IMR-90 (cell line): ENCODE measurements around the gene PLSCR3. TPM values are rescaled to one million over a fixed set of nuclear protein-coding genes. Genes with fewer than 3 reads are reported as not detected.
A peak's percentile ranks its signal among the peaks of the same experiment; 100 is the strongest.

Experiments
- ATAC-seq: fragments of 200-7000 bp; cut with Tn5 transposase; 2 replicates; pipeline ENCODE4 v1.9.1; 2020; ENCODE audit warnings: low read depth, mild to moderate bottlenecking, moderate library complexity
- BruUV-seq: library from RNA; stranded (reverse); fragments of 400-500 nt; replicated peaks from 2 replicates; lab custom pipeline; 2021; lab: Mats Ljungman, UMichigan
- CTCF ChIA-PET: fragments of 300-600 bp; formaldehyde crosslinking; extraction: SDS; loops from one replicate; lab custom pipeline; 2021; ENCODE audit warnings: antibody characterized with exemption; lab: Yijun Ruan, JAX
- POLR2A ChIA-PET: fragments of 300-600 bp; sonication (Branson Sonifier 250); formaldehyde crosslinking; loops from one replicate; lab custom pipeline; 2022; ENCODE audit warnings: antibody characterized with exemption; ENCODE audit not compliant: unreplicated experiment; lab: Charles Lee
- DNase-seq: peaks from one replicate; pipeline ENCODE4 v3.0.0; 2013
- H2AFZ ChIP-seq: replicated peaks from 2 replicates; pipeline ENCODE3; 2013; ENCODE audit warnings: low read length, mild to moderate bottlenecking; ENCODE audit not compliant: poor library complexity
- H2AK5ac ChIP-seq: 2 replicates; pipeline ENCODE4 v1.6.1; 2013; ENCODE audit warnings: low read depth, low read length, inconsistent platforms
- H2AK9ac ChIP-seq: replicated peaks from 2 replicates; pipeline ENCODE3; 2013; ENCODE audit warnings: mild to moderate bottlenecking, low read depth, low read length, moderate library complexity; ENCODE audit not compliant: poor library complexity
- H2BK120ac ChIP-seq: 2 replicates; pipeline ENCODE4 v1.6.1; 2013; ENCODE audit warnings: low read depth, low read length, inconsistent platforms
- H2BK15ac ChIP-seq: 3 replicates; pipeline ENCODE4 v1.6.1; 2013; ENCODE audit warnings: low read depth, low read length, inconsistent platforms
- H2BK20ac ChIP-seq: 2 replicates; pipeline ENCODE4 v1.6.1; 2013; ENCODE audit warnings: low read depth, mild to moderate bottlenecking, inconsistent platforms, low read length, moderate library complexity
- H2BK5ac ChIP-seq: 2 replicates; pipeline ENCODE4 v1.6.1; 2013; ENCODE audit warnings: mild to moderate bottlenecking, low read depth, low read length, inconsistent platforms; ENCODE audit not compliant: poor library complexity, severe bottlenecking
- H3K14ac ChIP-seq: replicated peaks from 2 replicates; pipeline ENCODE4 v1.6.1; 2013; ENCODE audit warnings: low read depth, low read length, inconsistent platforms
- H3K18ac ChIP-seq: 2 replicates; pipeline ENCODE4 v1.6.1; 2013; ENCODE audit warnings: low read depth, low read length, control low read depth
- H3K23ac ChIP-seq: 2 replicates; pipeline ENCODE4 v1.6.1; 2013; ENCODE audit warnings: low read depth, low read length, inconsistent platforms
- H3K27ac ChIP-seq: 2 replicates; pipeline ENCODE4 v1.5.1; 2013; ENCODE audit warnings: mild to moderate bottlenecking, control low read depth, low read length; ENCODE audit not compliant: insufficient read depth
- H3K27me3 ChIP-seq: 2 replicates; pipeline ENCODE4 v1.6.1; 2013; ENCODE audit warnings: low read length; ENCODE audit not compliant: control insufficient read depth, insufficient read depth
- H3K36me3 ChIP-seq: 2 replicates; pipeline ENCODE4 v1.6.1; 2013; ENCODE audit warnings: low read length, mixed read lengths; ENCODE audit not compliant: control insufficient read depth, insufficient read depth
- H3K4ac ChIP-seq: 2 replicates; pipeline ENCODE4 v1.6.1; 2013; ENCODE audit warnings: low read depth, low read length, inconsistent platforms
- H3K4me1 ChIP-seq: 2 replicates; pipeline ENCODE4 v1.6.1; 2013; ENCODE audit warnings: low read length, mixed read lengths; ENCODE audit not compliant: control insufficient read depth, insufficient read depth
- H3K4me2 ChIP-seq: 2 replicates; pipeline ENCODE4 v1.6.1; 2013; ENCODE audit warnings: low read depth, mild to moderate bottlenecking, control low read depth, low read length, moderate library complexity
- H3K4me3 ChIP-seq: 2 replicates; pipeline ENCODE4 v1.5.1; 2013; ENCODE audit warnings: low read depth, mild to moderate bottlenecking, control low read depth, low read length, moderate library complexity; ENCODE audit not compliant: insufficient read depth
- H3K56ac ChIP-seq: 2 replicates; pipeline ENCODE4 v1.6.1; 2013; ENCODE audit warnings: low read length, inconsistent platforms; ENCODE audit not compliant: insufficient read depth; ENCODE audit errors: extremely low read depth
- H3K79me1 ChIP-seq, 2 experiments: 2 replicates each; pipeline ENCODE4 v1.6.1; 2013; ENCODE audit warnings: low read length in 2 of 2, inconsistent platforms in 1 of 2, low read depth in 1 of 2
- H3K9ac ChIP-seq: 2 replicates; pipeline ENCODE4 v1.6.1; 2013; ENCODE audit warnings: low read depth, low read length, control low read depth
- H3K9me1 ChIP-seq: 2 replicates; pipeline ENCODE4 v1.6.1; 2013; ENCODE audit warnings: low read length, inconsistent platforms; ENCODE audit not compliant: insufficient read depth
- H3K9me3 ChIP-seq: 2 replicates; pipeline ENCODE4 v1.6.1; 2013; ENCODE audit warnings: low read length; ENCODE audit not compliant: control insufficient read depth, insufficient read depth
- H4K20me1 ChIP-seq: 2 replicates; pipeline ENCODE4 v1.6.1; 2013; ENCODE audit warnings: low read length, inconsistent platforms; ENCODE audit not compliant: insufficient read depth
- H4K5ac ChIP-seq: 2 replicates; pipeline ENCODE4 v1.6.1; 2013; ENCODE audit warnings: mild to moderate bottlenecking, low read depth, low read length, control low read depth
- H4K8ac ChIP-seq, 2 experiments: 2 replicates each; pipeline ENCODE4 v1.6.1; 2013; ENCODE audit warnings: low read depth in 2 of 2, low read length in 2 of 2, control low read depth in 1 of 2, inconsistent platforms in 1 of 2
- H4K91ac ChIP-seq: 2 replicates; pipeline ENCODE4 v1.6.1; 2013; ENCODE audit warnings: low read depth, low read length, inconsistent platforms; ENCODE audit not compliant: insufficient read depth
- MAFK ChIP-seq: IDR thresholded peaks from 2 replicates; pipeline ENCODE4 v1.6.1; 2012; ENCODE audit warnings: low read depth, low read length, improper control_type of control experiment
- USF2 ChIP-seq: fragments of 150-350 bp; IDR thresholded peaks from 2 replicates; pipeline ENCODE4 v1.6.1; 2017; ENCODE audit warnings: mild to moderate bottlenecking, antibody characterized with exemption, low read length, low read depth
- WGBS, 2 experiments: methylation state at CpG; one replicate each; pipeline versions ENCODE4 v1.1.5 to v1.1.7; 2013; ENCODE audit warnings: missing lambda C conversion rate in 2 of 2; ENCODE audit not compliant: insufficient read length in 1 of 2; ENCODE audit errors: extremely low coverage in 2 of 2; 5-methylcytosine and 5-hydroxymethylcytosine counted together
- dilution Hi-C: fragments of 300-500 bp; cut with HindIII; formaldehyde crosslinking; loops from one replicate; pipeline ENCODE4 v1.14.3; 2018; ENCODE audit warnings: low sequenced_read_pairs; ENCODE audit not compliant: unreplicated experiment
- in situ Hi-C: fragments of 300-500 bp; cut with MboI; formaldehyde crosslinking; loops from 3 replicates; pipeline ENCODE4 v1.14.3; 2019; ENCODE audit warnings: low sequenced_read_pairs, inconsistent platforms, mixed read lengths
- intact Hi-C: fragments of 100-400 bp; cut with micrococcal nuclease; formaldehyde crosslinking; loops from 2 replicates; pipeline ENCODE4 v1.10.0; 2022
- polyA plus RNA-seq, 3 experiments: library from polyadenylated mRNA; depleted of rRNA; stranded (reverse); fragments of >200 nt; gene quantifications; 2 replicates each; pipeline ENCODE4 v1.2.3, GENCODE V29; 2012; ENCODE audit warnings: low replicate concordance in 1 of 3
- total RNA-seq: library from RNA; depleted of rRNA; stranded (reverse); fragments of >200 nt; gene quantifications from 2 replicates; pipeline ENCODE4 v1.2.3, GENCODE V29; 2012

PLSCR3 gene
- total and polyA plus RNA-seq, 2 of the 4 experiments (the other 2 are of a cell fraction): 6.1 to 116 TPM

DNA sequence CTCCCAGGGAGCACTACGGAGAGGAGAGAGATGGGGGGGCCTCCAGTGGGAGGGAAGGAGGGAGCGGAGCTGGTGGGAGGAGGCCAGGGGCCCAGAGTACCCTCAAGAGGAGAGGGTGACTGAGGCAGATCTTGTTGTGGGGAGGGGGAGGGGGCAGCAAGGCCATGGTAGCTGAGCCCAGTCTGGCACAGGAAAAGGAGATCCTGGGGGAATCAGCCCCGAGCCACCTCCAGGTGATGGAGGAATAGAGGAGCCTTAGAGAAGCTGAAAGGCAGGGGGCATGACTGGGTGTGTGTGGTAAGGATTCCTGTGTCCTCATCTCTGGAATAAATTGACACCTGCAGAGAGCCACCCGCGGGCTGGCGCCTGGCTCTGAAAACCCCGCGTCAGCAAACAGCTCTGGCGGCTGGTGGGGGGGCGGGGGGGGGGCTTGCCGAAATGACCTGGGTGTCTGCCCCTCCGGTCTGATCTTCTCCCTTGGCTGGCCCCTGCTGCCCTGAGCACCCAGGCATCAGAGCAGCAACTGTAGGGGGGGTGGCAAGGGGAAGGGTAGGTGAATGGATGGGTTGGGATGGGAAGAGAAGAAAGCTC is 12.0 kb upstream of the PLSCR3 start:
- Histone ChIP-seq H3K14ac (no peak overlapping the region), H3K27me3 (no peaks in the 10 kb centered on the region), H3K9ac (peak overlapping the region; percentile 82), H3K23ac (no peak overlapping the region), H2BK5ac (no peak overlapping the region), H3K27ac (0 out of 2 replicates have a peak overlapping the region, but pooled peaks have one; percentile 6), H2BK120ac (no peak overlapping the region), H3K4ac (no peak overlapping the region), H3K9me3 (no peaks in the 10 kb centered on the region), H4K5ac (no peak overlapping the region), H2AK5ac (peak overlapping the region; percentile 63; the same call in 1 of the 2 replicates), H4K8ac (0 out of 4 replicates have a peak overlapping the region, but pooled peaks of 1 of the 2 experiments have one; percentile 15), H3K36me3 (peaks cover 26% of the 10 kb centered on the region), H3K79me1 (peaks cover 11 to 50% of the 10 kb centered on the region in 2 experiments), H3K4me1 (peaks cover 9% of the 10 kb centered on the region), H2BK20ac (no peak overlapping the region), H2AK9ac (peak overlapping the region; percentile 89), H3K18ac (no peak overlapping the region), H3K4me2 (peak overlapping the region; percentile 96), H2BK15ac (no peak overlapping the region), H3K4me3 (peak overlapping the region; percentile 94), H3K56ac (no peak overlapping the region), H4K91ac (no peak overlapping the region), H4K20me1 (peaks cover 7% of the 10 kb centered on the region), H3K9me1 (0 out of 2 replicates have a peak, but pooled peaks cover 4% of the 10 kb centered on the region), H2AFZ (peak overlapping the region; percentile 56)
- DNase-seq: no peak
- ChIA-PET POLR2A (interaction anchor here (0.6 to 0.7 kb wide), 2 partner anchors 14 to 31 kb away, joined by 3 to 8 read pairs; partner anchors contain the start of gene SPEM1), CTCF (interaction anchor here (1.1 kb wide), 1 partner anchor 30 kb away, joined by 3 read pairs; no protein-coding TSS in a partner anchor)
- TF ChIP-seq USF2: no peak
- TF ChIP-seq MAFK: peak; percentile 32; the same call in 1 of the 2 replicates
- in situ Hi-C loops (no loop called here), intact Hi-C loops (no loop called here), dilution Hi-C loops (no loop called here)
- BruUV-seq: no TSS peak
- 20% methylated on average over 2 of the region's 12 CpGs; no CpG with 5 or more reads in 1 of the 2 experiments for WGBS, 2 experiments
- no peak for ATAC-seq
